GM21367 (cell line): Measurements from ENCODE around the gene POU2AF3.

ENCODE experiments used
- ATAC-seq: cut with Tn5 transposase; IDR thresholded peaks from one replicate; pipeline ENCODE4 v1.9.1; 2021; ENCODE audit not compliant: unreplicated experiment

Gene POU2AF3

GRCh38 chr11:111352231-111352746 is 53.9 kb downstream of the POU2AF3 start:
- no peak for ATAC-seq

DNA sequence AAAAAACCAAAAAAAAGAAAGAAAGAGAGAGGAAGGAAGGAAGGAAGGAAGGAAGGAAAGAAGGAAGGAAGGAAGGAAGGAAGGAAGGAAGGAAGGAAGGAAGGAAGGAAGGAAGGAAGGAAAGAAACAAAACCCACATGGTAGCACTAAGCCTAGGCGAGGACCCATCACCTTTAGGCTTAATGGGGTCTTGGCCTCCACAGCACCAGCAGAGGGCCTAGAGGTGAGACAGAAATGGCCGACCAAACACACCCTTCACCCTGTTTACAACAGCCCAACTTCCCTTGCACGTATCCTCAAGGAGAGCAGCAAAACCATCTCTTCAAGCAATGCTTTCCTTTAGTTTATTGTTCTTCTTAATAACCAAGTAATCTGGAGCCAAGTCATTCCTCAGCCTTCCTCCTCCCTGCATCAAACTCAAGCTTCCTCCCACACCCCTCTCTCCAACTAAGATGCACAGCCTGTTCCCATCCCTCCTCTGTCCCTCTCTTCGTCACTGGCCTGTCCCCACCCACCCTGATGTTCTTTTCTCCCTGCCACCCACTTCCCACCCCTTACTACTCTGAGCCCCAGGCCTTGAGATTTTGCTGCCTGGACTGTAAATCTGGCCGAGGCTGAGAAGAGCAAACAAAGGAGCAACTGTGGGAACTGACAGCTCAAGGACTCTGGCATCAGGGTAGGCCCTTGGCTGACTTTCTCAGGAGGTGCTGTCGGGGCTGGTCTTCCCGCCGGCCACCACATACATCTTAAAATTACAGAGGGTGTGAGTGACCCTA is 54.8 kb downstream of the POU2AF3 start:
- ATAC-seq: no peak

DNA sequence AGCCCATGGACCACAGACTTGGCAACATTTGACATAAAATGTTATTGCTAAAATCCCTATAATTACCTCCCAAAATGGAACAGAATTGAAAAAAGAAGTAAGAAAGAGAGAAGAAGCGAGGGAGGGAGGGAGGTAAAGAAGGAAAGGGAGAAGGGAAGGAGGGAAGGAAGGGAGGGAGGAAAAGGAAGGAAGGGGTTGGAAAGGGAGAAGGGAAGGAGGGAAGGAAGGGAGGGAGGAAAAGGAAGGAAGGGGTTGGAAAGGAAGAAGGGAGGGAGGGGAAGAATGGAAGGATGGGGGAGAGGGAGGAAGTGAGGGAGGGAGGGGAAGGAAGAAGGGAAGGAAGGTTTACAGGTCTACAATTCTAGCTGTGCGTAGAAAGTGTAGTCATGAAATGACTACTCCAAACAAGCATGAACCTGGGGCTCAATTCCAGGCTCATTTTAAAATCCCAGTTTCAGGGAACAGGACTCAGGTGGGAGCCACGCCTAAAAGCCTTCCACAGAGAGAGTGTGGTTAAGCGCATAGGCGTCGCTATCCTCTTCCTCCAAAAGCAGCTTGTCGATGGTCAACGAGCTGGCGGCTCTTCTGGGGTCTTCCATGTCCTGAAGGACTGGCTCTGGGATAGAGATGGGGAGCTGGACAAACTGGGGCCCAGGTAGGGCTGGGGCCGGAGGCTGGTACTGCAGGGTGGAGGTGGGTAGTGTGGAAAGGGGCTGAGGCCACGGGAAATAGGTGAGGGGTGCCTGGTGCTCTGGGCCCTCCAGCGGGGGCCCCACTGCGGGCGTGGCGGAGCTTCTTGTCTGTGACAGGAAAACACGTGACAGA is 55.6 kb downstream of the POU2AF3 start:
- no peak for ATAC-seq

DNA sequence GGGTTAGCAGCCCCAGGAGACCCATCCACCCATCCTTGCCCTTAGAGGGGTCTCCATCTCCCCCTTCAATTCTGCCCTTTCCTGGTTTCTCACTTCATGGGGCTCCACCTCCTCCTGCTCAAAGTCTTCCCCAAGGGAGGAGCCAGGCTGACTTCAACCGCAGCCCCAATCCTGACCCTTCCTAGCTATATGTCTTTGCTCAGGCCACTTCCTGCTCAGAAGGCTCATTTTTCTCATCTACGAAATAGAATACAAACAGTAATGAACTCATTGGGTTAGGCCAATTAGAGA is 56.2 kb downstream of the POU2AF3 start:
- ATAC-seq: no peak

GRCh38 chr11:111355101-111355500 is 56.8 kb downstream of the POU2AF3 start:
- ATAC-seq: no peak

GRCh38 chr11:111355956-111356659 is 57.8 kb downstream of the POU2AF3 start:
- ATAC-seq: no peak

DNA sequence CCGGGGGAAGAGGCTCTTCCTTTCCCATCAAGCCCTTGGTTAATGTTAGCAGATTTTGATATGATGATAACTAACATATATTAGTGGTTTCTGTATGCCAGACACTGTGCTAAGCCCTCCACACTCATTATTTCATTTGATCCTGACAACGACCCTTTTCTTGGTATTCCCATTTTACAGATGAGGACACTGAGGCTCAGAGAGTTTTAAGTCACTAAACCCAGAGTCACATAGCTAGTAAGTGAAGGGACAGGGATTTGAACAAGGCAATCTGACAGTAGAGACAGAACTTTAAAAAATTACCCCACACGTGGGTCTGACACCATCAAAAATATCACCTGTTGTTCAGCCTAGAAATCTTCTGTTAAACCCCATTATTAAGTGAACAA is 58.3 kb downstream of the POU2AF3 start:
- ATAC-seq: no peak

- ATAC-seq: no peak
Measured at GRCh38 chr11:111357150-111358037, 59.0 kb downstream of the POU2AF3 start.
